Mucosa of descending colon (tissue), 3 donors: ENCODE results near the gene TAF1. TPM values are rescaled to one million over a fixed set of nuclear protein-coding genes. Genes with fewer than 3 reads are reported as not detected.

ENCODE experiments used
- ATAC-seq: fragments of 200-7000 bp; cut with Tn5 transposase; one replicate; pipeline ENCODE4 v1.9.1; 2020; ENCODE audit warnings: mild to moderate bottlenecking, moderate library complexity
- DNase-seq, 3 donors: peaks; one replicate each; pipeline ENCODE4 v3.0.0-alpha.2; 2020
- H3K36me3 ChIP-seq: fragments of 200-600 bp; one replicate; pipeline ENCODE4 v1.8.0; 2021; ENCODE audit warnings: low read depth, mild to moderate bottlenecking
- H3K4me1 ChIP-seq: fragments of 200-600 bp; one replicate; pipeline ENCODE4 v1.8.0; 2021; ENCODE audit warnings: low read depth, mild to moderate bottlenecking
- H3K4me3 ChIP-seq: fragments of 200-600 bp; one replicate; pipeline ENCODE4 v1.8.0; 2021; ENCODE audit warnings: mild to moderate bottlenecking
- H3K9me3 ChIP-seq: fragments of 200-600 bp; one replicate; pipeline ENCODE4 v1.8.0; 2021; ENCODE audit warnings: mild to moderate bottlenecking
- CTCF ChIP-seq: fragments of 200-600 bp; IDR thresholded peaks from one replicate; pipeline ENCODE4 v1.8.0; 2022; ENCODE audit warnings: antibody characterized with exemption, mild to moderate bottlenecking
- intact Hi-C, 2 donors: fragments of 100-400 bp; cut with DNase I in 1 of 2; cut with micrococcal nuclease in 1 of 2; formaldehyde crosslinking; loops; one replicate each; pipeline versions ENCODE4 v1.11.0 to v1.11.1; 2022; cut with DNase I, micrococcal nuclease
- total RNA-seq, 3 donors: library from RNA; stranded (reverse); fragmentation: NEBNext Ultra II Directional in 2 of 3; extraction: Animal tissue kit (Norgen Biotek cat#: 25700) in 2 of 3; gene quantifications; one replicate each; pipeline versions ENCODE4 v1.2.1 to v1.2.4, GENCODE V29; 2021 to 2023
- donor health status: DM: no; HTN: no; CAD: no; lungs with moderate emphysema.
- donor health status: DM: no; HTN: no; CAD: no.
- donor health status: DM: no; HTN: yes; CAD: no.

Gene TAF1
- total RNA-seq, 3 donors from 2014 or later = 28.2 to 44.8 (median 35.4) TPM

- H3K9me3 ChIP-seq = no peaks in the 10 kb centered on the region
- no peak overlapping the region for H3K4me3 ChIP-seq
- ATAC-seq = no peak
- intact Hi-C loops = no loop called here
- no peaks in the 10 kb centered on the region for H3K4me1 ChIP-seq
- H3K36me3 ChIP-seq = no peaks in the 10 kb centered on the region
- DNase-seq = no peak
- no peak for TF ChIP-seq CTCF
Measured at GRCh38 chrX:71458866-71459265, 92.7 kb downstream of the TAF1 start.

- no peaks in the 10 kb centered on the region for H3K4me1 ChIP-seq
- H3K36me3 ChIP-seq = no peaks in the 10 kb centered on the region
- no peak for TF ChIP-seq CTCF
- no peaks in the 10 kb centered on the region for H3K9me3 ChIP-seq
- ATAC-seq (no peak), DNase-seq (no peak)
- intact Hi-C loops = no loop called here
- no peak overlapping the region for H3K4me3 ChIP-seq
Measured at GRCh38 chrX:71464968-71465367, 98.8 kb downstream of the TAF1 start.

- H3K9me3 ChIP-seq = no peaks in the 10 kb centered on the region
- intact Hi-C loops = no loop called here
- no peaks in the 10 kb centered on the region for H3K36me3 ChIP-seq
- no peak for TF ChIP-seq CTCF
- DNase-seq = no peak
- H3K4me1 ChIP-seq = no peaks in the 10 kb centered on the region
- ATAC-seq = no peak
- H3K4me3 ChIP-seq = no peak overlapping the region
Measured at GRCh38 chrX:71466979-71467523, 100.9 kb downstream of the TAF1 start.

GRCh38 chrX:71475785-71476540 is 109.8 kb downstream of the TAF1 start:
- Histone ChIP-seq H3K4me1 (no peaks in the 10 kb centered on the region), H3K9me3 (no peaks in the 10 kb centered on the region), H3K36me3 (no peaks in the 10 kb centered on the region), H3K4me3 (no peak overlapping the region)
- TF ChIP-seq CTCF = no peak
- intact Hi-C loops = no loop called here
- DNase-seq = no peak
- no peak for ATAC-seq

- H3K36me3 ChIP-seq = no peaks in the 10 kb centered on the region
- TF ChIP-seq CTCF = no peak
- H3K4me1 ChIP-seq = no peaks in the 10 kb centered on the region
- ATAC-seq (no peak), DNase-seq (no peak)
- no peaks in the 10 kb centered on the region for H3K9me3 ChIP-seq
- intact Hi-C loops = no loop called here
- H3K4me3 ChIP-seq = no peak overlapping the region
Measured at GRCh38 chrX:71482228-71482958, 116.2 kb downstream of the TAF1 start.
